Keratinocyte (primary cell): ENCODE data around the gene MT3. TPM values are rescaled to one million over a fixed set of nuclear protein-coding genes. Genes with fewer than 3 reads are reported as not detected.

Experiments
- DNase-seq: peaks from one replicate; pipeline ENCODE4 v3.0.0-alpha.2; 2011; ENCODE audit warnings: low read depth, missing footprints, low spot score
- FAIRE-seq: peaks from 2 replicates; lab custom pipeline; 2011; peaks lifted over from hg19 to GRCh38; lab: Jason Lieb, UNC
- H2AFZ ChIP-seq: 2 replicates; pipeline ENCODE4 v1.6.0; 2012; ENCODE audit warnings: low read length, control low read depth, inconsistent platforms; ENCODE audit not compliant: control insufficient read depth
- H3K27ac ChIP-seq: 2 replicates; pipeline ENCODE4 v1.5.1; 2011; ENCODE audit warnings: low read length; ENCODE audit not compliant: control insufficient read depth, insufficient read depth
- H3K27me3 ChIP-seq: 3 replicates; pipeline ENCODE4 v1.6.0; 2011; ENCODE audit warnings: low read length; ENCODE audit not compliant: control insufficient read depth, insufficient read depth; ENCODE audit errors: extremely low read depth
- H3K36me3 ChIP-seq, 2 experiments: 2 replicates in 1 of 2; 3 replicates in 1 of 2; pipeline ENCODE4 v1.5.1; 2011; ENCODE audit warnings: low read length in 2 of 2, mild to moderate bottlenecking in 1 of 2; ENCODE audit not compliant: control insufficient read depth in 2 of 2, insufficient read depth in 2 of 2; ENCODE audit errors: extremely low read depth in 1 of 2
- H3K4me1 ChIP-seq: 3 replicates; pipeline ENCODE4 v1.5.1; 2011; ENCODE audit warnings: low read length; ENCODE audit not compliant: control insufficient read depth, insufficient read depth; ENCODE audit errors: extremely low read depth
- H3K4me2 ChIP-seq: 3 replicates; pipeline ENCODE4 v1.6.0; 2011; ENCODE audit warnings: low read depth, low read length; ENCODE audit not compliant: control insufficient read depth, insufficient read depth; ENCODE audit errors: extremely low read depth
- H3K4me3 ChIP-seq, 3 experiments: fragments of 200-600 bp in 1 of 3; sonication (generic) in 1 of 3; 2 replicates in 2 of 3; 3 replicates in 1 of 3; pipeline ENCODE4 v1.5.1; 2011 to 2016; ENCODE audit warnings: low read length in 3 of 3, mild to moderate bottlenecking in 3 of 3, control low read depth in 2 of 3, inconsistent platforms in 1 of 3, low read depth in 1 of 3, mixed read lengths in 1 of 3, mixed run types in 1 of 3, moderate library complexity in 1 of 3; ENCODE audit not compliant: control insufficient read depth in 2 of 3, insufficient read depth in 2 of 3; ENCODE audit errors: extremely low read depth in 1 of 3
- H3K79me2 ChIP-seq: 2 replicates; pipeline ENCODE4 v1.6.0; 2012; ENCODE audit warnings: low read length; ENCODE audit not compliant: control insufficient read depth, insufficient read depth
- H3K9ac ChIP-seq: 3 replicates; pipeline ENCODE4 v1.6.0; 2011; ENCODE audit warnings: low read length; ENCODE audit not compliant: control insufficient read depth, insufficient read depth; ENCODE audit errors: extremely low read depth
- H3K9me1 ChIP-seq: 3 replicates; pipeline ENCODE4 v1.6.0; 2011; ENCODE audit warnings: low read length; ENCODE audit not compliant: control insufficient read depth, insufficient read depth; ENCODE audit errors: extremely low read depth
- H3K9me3 ChIP-seq: 2 replicates; pipeline ENCODE4 v1.5.1; 2012; ENCODE audit warnings: low read depth, low read length; ENCODE audit not compliant: control insufficient read depth
- H4K20me1 ChIP-seq: 3 replicates; pipeline ENCODE4 v1.6.0; 2011; ENCODE audit warnings: low read length; ENCODE audit not compliant: control insufficient read depth, insufficient read depth; ENCODE audit errors: extremely low read depth
- EZH2 ChIP-seq: IDR thresholded peaks from one replicate; pipeline ENCODE4 v1.6.1; 2012; ENCODE audit warnings: inconsistent platforms, mild to moderate bottlenecking, low read length, moderate library complexity
- dilution Hi-C: fragments of 300-500 bp; cut with MboI; formaldehyde crosslinking; loops from one replicate; pipeline ENCODE4 v1.7.0; 2020; ENCODE audit warnings: low sequenced_read_pairs; ENCODE audit not compliant: extremely low pct_ligation_motif_present
- polyA minus RNA-seq, 3 experiments: library from RNA; depleted of rRNA, polyadenylated mRNA; stranded (reverse); fragments of >200 nt; gene quantifications; 1 replicate in 1 of 3; 2 replicates in 1 of 3; 3 replicates in 1 of 3; pipeline ENCODE4 v1.2.3, GENCODE V29; 2011
- polyA plus RNA-seq, 5 experiments: library from polyadenylated mRNA; depleted of rRNA in 3 of 5; stranded (reverse) in 3 of 5; stranded (forward) in 1 of 5; unstranded in 1 of 5; fragments of >200 nt; gene quantifications; 1 replicate in 1 of 5; 2 replicates in 3 of 5; 3 replicates in 1 of 5; pipeline versions ENCODE4 v1.2.1 to v1.2.3, GENCODE V29; 2011 to 2012; ENCODE audit warnings: missing spikeins in 2 of 5, low read depth in 1 of 5, low replicate concordance in 1 of 5
- TF ChIP-seq, protein P1 (sequence below), 3 experiments: IDR thresholded peaks in 1 of 3; conservative IDR thresholded peaks in 1 of 3; optimal IDR thresholded peaks in 1 of 3; 2 replicates in 2 of 3; 3 replicates in 1 of 3; pipeline versions ENCODE3 to v1.5.1; 2011; ENCODE audit warnings: low read length in 3 of 3, mild to moderate bottlenecking in 3 of 3, moderate library complexity in 2 of 3, control low read depth in 1 of 3, inconsistent platforms in 1 of 3; ENCODE audit not compliant: insufficient read depth in 2 of 3; ENCODE audit errors: extremely low read depth in 1 of 3

The MT3 gene
- polyA plus RNA-seq, result not detected in 3 replicates
- not detected for polyA plus RNA-seq (2011; ENCODE audit: low read depth)
- not detected in 2 replicates for polyA plus RNA-seq (2011; cell fraction: cytosol; rRNA removed)
- not detected in 2 replicates for polyA plus RNA-seq (2011; cell fraction: nucleus; rRNA removed)
- polyA plus RNA-seq (2012; ENCODE audit: low replicate concordance), result not detected in 2 replicates
- polyA minus RNA-seq, result not detected in 3 replicates
- not detected for polyA minus RNA-seq (2011; cell fraction: cytosol; rRNA and poly(A)+ RNA removed)
- not detected in 2 replicates for polyA minus RNA-seq (2011; cell fraction: nucleus; rRNA and poly(A)+ RNA removed)

DNA sequence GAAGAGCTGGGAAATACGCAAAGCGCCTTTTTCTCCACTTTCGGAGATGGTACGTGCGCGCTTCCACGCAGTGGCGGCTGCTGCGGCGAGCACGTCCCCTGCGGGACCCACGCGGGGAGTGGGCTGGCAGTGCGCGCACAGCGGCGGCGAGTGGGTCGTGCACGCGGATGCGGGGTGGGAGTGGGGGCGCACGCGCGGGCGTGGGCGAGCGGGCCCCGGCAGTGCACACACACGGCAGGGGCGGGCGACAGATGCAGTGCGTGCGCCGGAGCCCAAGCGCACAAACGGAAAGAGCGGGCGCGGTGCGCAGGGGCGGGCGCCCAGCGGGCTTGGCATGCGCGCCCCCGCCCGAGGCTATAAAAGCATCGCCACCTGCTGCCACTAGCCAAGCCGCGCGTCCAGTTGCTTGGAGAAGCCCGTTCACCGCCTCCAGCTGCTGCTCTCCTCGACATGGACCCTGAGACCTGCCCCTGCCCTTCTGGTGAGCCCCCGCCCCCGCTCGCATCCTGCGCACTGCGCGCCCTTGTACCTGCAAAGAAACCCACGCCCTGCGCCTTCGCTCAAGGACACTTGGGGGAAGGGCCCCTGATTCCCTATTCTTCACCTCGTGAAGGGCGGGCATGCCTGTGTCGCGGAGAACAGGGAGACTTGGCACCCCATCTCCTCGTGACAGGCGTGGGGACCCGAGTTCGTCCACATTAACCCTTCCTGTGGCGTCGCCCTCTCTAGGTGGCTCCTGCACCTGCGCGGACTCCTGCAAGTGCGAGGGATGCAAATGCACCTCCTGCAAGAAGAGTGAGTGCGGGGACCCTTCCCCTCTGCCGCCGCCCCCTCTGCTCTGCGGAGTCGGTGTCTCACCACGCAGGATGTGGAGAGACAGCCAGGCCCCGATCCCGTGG lies at the start of gene MT3:
TSS of gene MT3 (plus strand) at position 388 of the 899 bp plus-strand sequence. CDS start at position 451, 63 bp downstream.
- no peaks in the 10 kb centered on the region for H3K9me3 ChIP-seq
- H3K27ac ChIP-seq, result no peak within 1 kb of the TSS
- H3K79me2 ChIP-seq, result no peaks in the 10 kb centered on the region
- DNase-seq (no peak), FAIRE-seq (no peak)
- no peaks in the 10 kb centered on the region for H4K20me1 ChIP-seq
- H2AFZ ChIP-seq, result no peak within 1 kb of the TSS
- H3K4me2 ChIP-seq, result peak within 1 kb of the TSS; percentile 60
- H3K36me3 ChIP-seq, result no peaks in the 10 kb centered on the region
- no peak within 1 kb of the TSS for H3K4me3 ChIP-seq
- dilution Hi-C loops, result no loop called here
- peaks cover 38% of the 10 kb centered on the region for H3K27me3 ChIP-seq
- no peak within 1 kb of the TSS for H3K9ac ChIP-seq
- peaks cover 4% of the 10 kb centered on the region for H3K4me1 ChIP-seq
- peak; percentile 44 for TF ChIP-seq EZH2
- TF ChIP-seq, protein P1, sequence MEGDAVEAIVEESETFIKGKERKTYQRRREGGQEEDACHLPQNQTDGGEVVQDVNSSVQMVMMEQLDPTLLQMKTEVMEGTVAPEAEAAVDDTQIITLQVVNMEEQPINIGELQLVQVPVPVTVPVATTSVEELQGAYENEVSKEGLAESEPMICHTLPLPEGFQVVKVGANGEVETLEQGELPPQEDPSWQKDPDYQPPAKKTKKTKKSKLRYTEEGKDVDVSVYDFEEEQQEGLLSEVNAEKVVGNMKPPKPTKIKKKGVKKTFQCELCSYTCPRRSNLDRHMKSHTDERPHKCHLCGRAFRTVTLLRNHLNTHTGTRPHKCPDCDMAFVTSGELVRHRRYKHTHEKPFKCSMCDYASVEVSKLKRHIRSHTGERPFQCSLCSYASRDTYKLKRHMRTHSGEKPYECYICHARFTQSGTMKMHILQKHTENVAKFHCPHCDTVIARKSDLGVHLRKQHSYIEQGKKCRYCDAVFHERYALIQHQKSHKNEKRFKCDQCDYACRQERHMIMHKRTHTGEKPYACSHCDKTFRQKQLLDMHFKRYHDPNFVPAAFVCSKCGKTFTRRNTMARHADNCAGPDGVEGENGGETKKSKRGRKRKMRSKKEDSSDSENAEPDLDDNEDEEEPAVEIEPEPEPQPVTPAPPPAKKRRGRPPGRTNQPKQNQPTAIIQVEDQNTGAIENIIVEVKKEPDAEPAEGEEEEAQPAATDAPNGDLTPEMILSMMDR (optimal IDR thresholded peaks at IDR 0.05 in 1 of 3, IDR thresholded peaks at IDR 0.05 in 1 of 3, conservative IDR thresholded peaks at IDR 0.05 in 1 of 3; ENCODE audit: extremely low read depth in 1 of 3, insufficient read depth in 2 of 3, low read length in 3 of 3), result no peak
- H3K9me1 ChIP-seq, result no peaks in the 10 kb centered on the region

DNA sequence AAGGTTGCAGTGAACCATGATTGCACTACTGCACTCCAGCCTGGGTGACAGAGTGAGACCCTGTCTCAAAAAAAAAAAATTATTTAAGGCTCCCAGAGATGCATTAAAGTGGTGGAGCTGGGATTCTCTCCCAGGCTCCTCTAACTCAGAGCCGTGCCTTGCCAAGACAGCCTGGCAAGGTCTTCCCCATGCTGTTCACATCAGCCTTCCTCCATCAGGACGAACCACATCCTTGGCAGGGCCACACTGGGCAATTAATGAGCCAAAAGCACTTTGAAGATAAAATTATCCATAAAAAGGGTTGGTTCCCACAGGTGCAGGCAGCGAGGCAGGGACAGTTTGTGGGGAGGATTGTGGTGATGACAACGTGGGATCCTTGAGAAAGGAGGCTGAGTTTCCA lies 49.7 kb upstream of the MT3 start:
- no peaks in the 10 kb centered on the region for H3K9me1 ChIP-seq
- FAIRE-seq (no peak), DNase-seq (no peak)
- no peak overlapping the region for H3K27ac ChIP-seq
- no peaks in the 10 kb centered on the region for H3K36me3 ChIP-seq
- H3K4me1 ChIP-seq, result no peaks in the 10 kb centered on the region
- no peak overlapping the region for H3K9ac ChIP-seq
- no peak overlapping the region for H2AFZ ChIP-seq
- no peak for TF ChIP-seq EZH2
- TF ChIP-seq, protein P1 (optimal IDR thresholded peaks at IDR 0.05 in 1 of 3, IDR thresholded peaks at IDR 0.05 in 1 of 3, conservative IDR thresholded peaks at IDR 0.05 in 1 of 3; ENCODE audit: extremely low read depth in 1 of 3, insufficient read depth in 2 of 3, low read length in 3 of 3), result no peak
- dilution Hi-C loops, result no loop called here
- no peak overlapping the region for H3K4me2 ChIP-seq
- H3K4me3 ChIP-seq, result no peak overlapping the region
- no peaks in the 10 kb centered on the region for H3K79me2 ChIP-seq
- H3K27me3 ChIP-seq, result no peaks in the 10 kb centered on the region
- no peaks in the 10 kb centered on the region for H4K20me1 ChIP-seq
- no peaks in the 10 kb centered on the region for H3K9me3 ChIP-seq
